Tibial nerve (tissue), 4 donors: Measurements from ENCODE around the gene AFAP1L2. TPM values are rescaled to one million over a fixed set of nuclear protein-coding genes. Genes with fewer than 3 reads are reported as not detected.

ENCODE experiments used
- DNase-seq, 2 donors: peaks; one replicate each; pipeline ENCODE4 v3.0.0-alpha.2; 2019; ENCODE audit warnings: low spot score in 2 of 2
- H3K27ac ChIP-seq, 4 donors: fragments of 200-600 bp; sonication (generic) in 3 of 4; one replicate each; pipeline ENCODE4 v1.5.1; 2017 to 2019; ENCODE audit warnings: mild to moderate bottlenecking in 1 of 4
- H3K27me3 ChIP-seq, 2 donors: fragments of 200-600 bp; sonication (generic) in 1 of 2; one replicate each; pipeline versions ENCODE4 v1.5.1 to v1.6.0; 2017 to 2019
- H3K36me3 ChIP-seq, 3 donors: fragments of 200-600 bp; sonication (generic); one replicate each; pipeline ENCODE4 v1.5.1; 2018 to 2019
- H3K4me1 ChIP-seq, 4 donors: fragments of 200-600 bp; sonication (generic) in 3 of 4; one replicate each; pipeline ENCODE4 v1.5.1; 2017 to 2019
- H3K4me3 ChIP-seq, 4 donors: fragments of 200-600 bp; sonication (generic) in 3 of 4; one replicate each; pipeline ENCODE4 v1.5.1; 2017 to 2019; ENCODE audit warnings: mild to moderate bottlenecking in 1 of 4, moderate library complexity in 1 of 4
- H3K9me3 ChIP-seq, 4 donors: fragments of 200-600 bp; sonication (generic) in 3 of 4; one replicate each; pipeline ENCODE4 v1.5.1; 2017 to 2019
- CTCF ChIP-seq, 5 experiments: fragments of 200-600 bp in 3 of 5; fragments of 450-650 bp in 2 of 5; sonication (generic) in 3 of 5; IDR thresholded peaks; one replicate each; pipeline ENCODE4 v1.5.1; 2016 to 2019; ENCODE audit warnings: antibody characterized with exemption in 5 of 5, mild to moderate bottlenecking in 3 of 5, moderate library complexity in 2 of 5
- EP300 ChIP-seq, 2 donors: sonication (generic); formaldehyde crosslinking; IDR thresholded peaks; one replicate each; pipeline ENCODE4 v1.6.1; 2017; ENCODE audit warnings: antibody characterized with exemption in 2 of 2, mild to moderate bottlenecking in 1 of 2
- POLR2A ChIP-seq, 2 donors: fragments of 450-650 bp; IDR thresholded peaks; one replicate each; pipeline ENCODE4 v1.6.1; 2017; ENCODE audit warnings: antibody characterized with exemption in 2 of 2, mild to moderate bottlenecking in 2 of 2, moderate library complexity in 2 of 2
- WGBS, 2 donors: methylation state at CpG; one replicate each; pipeline ENCODE4 v1.1.5; 2018; 5-methylcytosine and 5-hydroxymethylcytosine counted together
- total RNA-seq, 4 donors: library from RNA; depleted of rRNA; stranded (reverse); fragments of >200 nt; gene quantifications; one replicate each; pipeline ENCODE4 v1.1.0, GENCODE V29; 2016

The AFAP1L2 gene
- total RNA-seq, 4 donors from 2014 or later: 96.3 to 176 (median 127) TPM

GRCh38 chr10:114370966-114371365 is 33.3 kb downstream of the AFAP1L2 start:
- H3K4me3 ChIP-seq: no peak overlapping the region
- H3K4me1 ChIP-seq: peaks cover 0 to 90% (median 63%) of the 10 kb centered on the region in 4 donors
- TF ChIP-seq CTCF (IDR thresholded peaks at IDR 0.05): no peak
- TF ChIP-seq EP300 (IDR thresholded peaks at IDR 0.05): no peak
- TF ChIP-seq POLR2A (IDR thresholded peaks at IDR 0.05): no peak
- H3K36me3 ChIP-seq: no peaks in the 10 kb centered on the region
- peak overlapping the region in 3 of 4 donors; percentile 54 to 76 (median 67) for H3K27ac ChIP-seq
- no peak for DNase-seq
- H3K9me3 ChIP-seq: no peaks in the 10 kb centered on the region
- no peaks in the 10 kb centered on the region for H3K27me3 ChIP-seq
- 64 to 77% methylated on average over 2 to 5 of the region's 5 CpGs for WGBS, 2 donors

DNA sequence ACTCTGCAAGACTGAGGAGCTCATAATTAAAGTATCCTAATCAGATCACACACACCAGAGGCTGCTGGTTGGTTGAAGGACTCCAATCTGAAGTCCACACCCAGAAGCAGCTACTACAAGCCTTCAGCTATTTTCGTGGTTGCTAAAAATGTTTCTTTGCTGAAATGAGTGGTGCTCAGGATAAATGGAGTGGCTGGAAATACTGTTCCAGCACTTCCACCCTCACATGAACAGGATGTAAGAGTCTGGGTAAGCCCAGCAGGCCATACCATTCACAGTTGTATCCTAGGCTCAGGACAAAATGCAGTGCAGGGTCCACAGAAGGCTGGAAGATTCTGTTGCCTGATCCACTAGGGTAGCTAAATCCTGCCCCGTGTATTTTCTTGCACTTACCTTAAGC is 34.1 kb downstream of the AFAP1L2 start:
- TF ChIP-seq EP300 (IDR thresholded peaks at IDR 0.05): no peak
- TF ChIP-seq POLR2A (IDR thresholded peaks at IDR 0.05): no peak
- no peak for TF ChIP-seq CTCF (IDR thresholded peaks at IDR 0.05)
- Histone ChIP-seq H3K27me3 (no peaks in the 10 kb centered on the region), H3K4me1 (peaks cover 0 to 83% (median 57%) of the 10 kb centered on the region in 4 donors), H3K9me3 (no peaks in the 10 kb centered on the region), H3K27ac (peak overlapping the region; percentile 3 to 76 (median 60)), H3K4me3 (no peak overlapping the region), H3K36me3 (no peaks in the 10 kb centered on the region)
- WGBS, 2 donors: 39 to 40% methylated on average over 2 of the region's 2 CpGs
- DNase-seq: no peak

DNA sequence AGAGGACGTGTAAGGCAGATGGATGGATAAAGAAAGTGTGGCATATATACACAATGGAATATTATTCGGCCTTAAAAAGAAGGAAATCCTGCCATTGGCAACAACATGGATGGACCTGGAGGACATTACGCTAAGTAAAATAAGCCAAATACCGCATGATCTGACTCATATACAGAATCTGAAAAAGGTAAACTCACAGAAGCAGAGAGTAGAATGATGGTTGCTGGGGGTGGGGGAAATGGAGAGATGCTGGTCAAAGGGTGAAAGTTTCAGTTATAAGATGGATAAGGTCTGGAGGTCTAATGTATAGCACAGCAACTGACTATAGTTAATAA is 36.3 kb downstream of the AFAP1L2 start:
- H3K27ac ChIP-seq: peak overlapping the region in 3 of 4 donors; percentile 7 to 82 (median 74)
- H3K36me3 ChIP-seq: peaks cover 0 to 11% (median 0%) of the 10 kb centered on the region in 3 donors
- WGBS, 2 donors: 78% methylated on average over 4 of the region's 4 CpGs
- no peak for TF ChIP-seq CTCF (IDR thresholded peaks at IDR 0.05)
- TF ChIP-seq EP300 (IDR thresholded peaks at IDR 0.05): no peak
- DNase-seq: no peak
- H3K27me3 ChIP-seq: no peaks in the 10 kb centered on the region
- H3K9me3 ChIP-seq: no peaks in the 10 kb centered on the region
- no peak overlapping the region for H3K4me3 ChIP-seq
- peaks cover 0 to 65% (median 39%) of the 10 kb centered on the region in 4 donors for H3K4me1 ChIP-seq

- peak overlapping the region; percentile 11 to 82 (median 70) for H3K27ac ChIP-seq
- no peaks in the 10 kb centered on the region for H3K9me3 ChIP-seq
- no peak overlapping the region for H3K4me3 ChIP-seq
- TF ChIP-seq POLR2A (IDR thresholded peaks at IDR 0.05) (no peak), EP300 (IDR thresholded peaks at IDR 0.05) (no peak)
- no peak for DNase-seq
- H3K27me3 ChIP-seq: no peaks in the 10 kb centered on the region
- peaks cover 0 to 11% (median 0%) of the 10 kb centered on the region in 3 donors for H3K36me3 ChIP-seq
- H3K4me1 ChIP-seq: peaks cover 0 to 64% (median 37%) of the 10 kb centered on the region in 4 donors
- WGBS, 2 donors: 33 to 40% methylated on average over 6 of the region's 6 CpGs
These were observed 36.8 kb downstream of the AFAP1L2 start for GRCh38 chr10:114367351-114368056.

GRCh38 chr10:114364726-114365125 is 39.6 kb downstream of the AFAP1L2 start:
- H3K4me1 ChIP-seq: peaks cover 0 to 48% (median 19%) of the 10 kb centered on the region in 4 donors
- H3K27ac ChIP-seq: peak overlapping the region in 2 of 4 donors; percentile 74 to 82
- 88 to 93% methylated on average over 4 of the region's 4 CpGs for WGBS, 2 donors
- no peak overlapping the region for H3K4me3 ChIP-seq
- no peaks in the 10 kb centered on the region for H3K27me3 ChIP-seq
- H3K36me3 ChIP-seq: peaks cover 0 to 11% (median 0%) of the 10 kb centered on the region in 3 donors
- no peak for TF ChIP-seq CTCF (IDR thresholded peaks at IDR 0.05)
- no peak for TF ChIP-seq POLR2A (IDR thresholded peaks at IDR 0.05)
- no peaks in the 10 kb centered on the region for H3K9me3 ChIP-seq
- DNase-seq: no peak
